GM04503 (cell line): ENCODE results near the gene TAF1C.
A peak's percentile ranks its signal among the peaks of the same experiment; 100 is the strongest.
"Not testable (repeated sequence)": the region's sequence is repeated elsewhere in the genome, so short reads cannot be mapped to it uniquely, and the experiment has no call there.

Experiments used
- DNase-seq: peaks from one replicate; pipeline ENCODE4 v3.0.0-alpha.2; 2012; ENCODE audit warnings: low read depth

TAF1C gene

DNA sequence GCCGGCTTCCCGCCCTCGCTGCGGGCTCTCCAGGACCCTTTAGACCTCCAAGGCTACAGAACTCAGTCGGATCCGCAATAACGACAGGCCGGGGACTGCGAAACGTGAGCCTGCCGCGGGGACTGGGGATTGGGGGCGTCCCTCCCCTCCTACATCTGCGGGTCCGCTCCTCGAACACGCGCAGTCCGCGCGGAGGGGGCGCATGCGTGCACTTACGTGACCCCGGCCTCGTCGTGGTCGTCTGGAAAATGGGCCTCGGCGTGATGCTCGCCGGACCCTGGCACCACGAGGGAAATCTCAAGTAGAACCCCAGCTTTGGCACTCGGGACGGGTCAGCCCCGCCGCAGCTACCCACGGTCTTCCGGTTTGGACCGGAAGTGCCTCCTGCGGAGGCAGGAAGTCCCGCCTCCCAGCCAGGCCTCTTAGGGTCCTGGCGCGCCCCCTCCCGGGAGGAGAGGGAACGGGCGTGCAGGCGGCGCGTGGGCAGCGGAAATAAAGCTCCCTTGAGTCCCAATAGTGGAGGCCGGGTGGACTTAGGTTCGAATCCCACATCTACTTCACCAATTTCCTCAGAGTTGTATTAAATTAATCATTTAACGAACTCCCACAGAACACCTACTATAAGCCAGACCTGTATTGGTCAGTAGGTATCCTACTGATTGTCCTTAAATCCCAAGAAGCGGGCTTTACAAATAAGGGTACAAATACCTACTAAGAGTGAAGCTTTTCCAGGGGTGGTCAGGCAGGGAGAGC is at the start of gene TAF1C:
TSS of gene TAF1C (minus strand) at position 373 of the 753 bp plus-strand sequence. CDS start 2,069 bp downstream, outside the sequence.
- DNase-seq: peak; percentile 38

DNA sequence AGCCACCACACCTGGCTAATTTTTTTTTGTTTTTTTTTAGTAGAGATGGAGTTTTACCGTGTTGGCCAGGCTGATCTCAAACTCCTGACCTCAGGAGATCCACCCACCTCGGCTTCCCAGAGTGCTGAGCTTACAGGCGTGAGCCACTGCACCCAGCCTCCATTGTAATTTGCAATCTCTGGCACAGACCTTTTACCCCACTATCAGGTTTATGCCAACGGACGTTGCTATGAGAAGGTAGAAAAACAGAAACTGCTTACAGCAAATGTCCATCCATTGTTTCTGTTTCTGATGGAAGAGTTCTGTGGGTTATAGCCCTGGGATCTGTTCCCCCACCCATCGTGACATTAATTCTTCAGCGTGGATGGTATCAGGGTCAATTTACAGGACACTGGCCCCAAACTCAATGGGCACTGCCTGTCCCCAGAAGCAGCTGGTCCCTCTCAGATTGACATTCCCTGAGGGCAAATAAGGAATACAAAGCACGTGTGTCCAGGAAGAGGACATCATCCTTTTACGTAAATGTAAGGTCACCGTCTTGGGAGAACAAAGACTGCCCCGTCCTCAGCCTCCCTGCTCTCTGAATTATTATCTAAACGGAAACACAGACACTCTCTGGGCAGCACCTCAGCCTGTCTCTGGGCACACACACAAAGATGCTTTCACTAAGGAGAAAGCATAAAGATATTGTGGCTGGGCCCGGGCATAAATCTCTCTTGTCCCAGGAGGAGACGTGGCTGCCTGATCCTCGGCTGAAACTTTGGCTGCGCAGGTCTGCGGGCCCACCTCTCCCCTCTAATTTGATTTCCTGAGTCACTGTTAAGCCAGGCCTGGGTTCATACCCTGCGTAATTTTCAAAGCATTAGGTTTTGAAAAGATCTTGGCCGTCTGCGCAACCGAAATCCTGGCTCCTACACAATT is 47.7 kb upstream of the TAF1C start:
- no peak for DNase-seq

DNA sequence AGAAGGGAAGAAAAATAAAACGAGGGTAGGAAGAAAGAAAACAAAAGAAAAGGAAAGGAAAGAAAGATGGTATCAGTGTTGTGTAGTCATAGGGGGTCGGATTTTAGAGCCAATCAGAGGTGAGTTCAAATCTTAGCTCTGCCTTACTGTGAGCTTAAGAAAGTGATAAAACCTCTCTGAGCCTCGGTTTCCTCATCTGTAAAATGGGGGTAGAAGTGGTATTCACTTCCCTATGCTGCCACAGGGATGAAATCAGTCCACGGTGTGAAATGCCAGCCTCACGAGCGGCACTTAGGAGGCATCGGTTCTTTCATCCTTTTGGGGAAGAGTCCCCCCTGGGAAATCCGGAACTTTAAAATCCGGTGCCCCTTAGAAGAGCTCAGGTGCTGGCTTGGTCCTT is 46.9 kb upstream of the TAF1C start:
- DNase-seq: no peak

DNA sequence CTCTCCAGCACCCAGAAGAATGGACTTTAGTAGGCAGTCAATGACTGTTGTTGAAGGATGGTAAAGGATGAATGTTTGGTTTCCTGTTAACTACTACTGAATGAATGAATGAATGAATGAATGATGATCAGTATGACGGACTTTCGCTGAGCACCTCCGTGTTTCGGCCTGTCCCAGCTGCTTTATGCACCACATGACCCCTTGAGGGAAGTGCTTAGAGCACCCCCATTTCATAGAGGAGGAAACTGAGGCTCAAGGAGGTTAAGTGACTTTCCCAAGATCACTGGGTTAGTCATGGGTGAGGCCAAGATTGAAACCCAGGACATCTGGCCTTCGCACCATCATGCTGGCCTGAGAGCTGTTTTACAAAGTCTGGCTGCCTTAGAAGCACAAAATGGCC is 46.1 kb upstream of the TAF1C start:
- DNase-seq: no peak

GRCh38 chr16:84232060-84232459 is 45.2 kb upstream of the TAF1C start:
- no peak for DNase-seq

- no peak for DNase-seq
Measured at GRCh38 chr16:84229471-84229870, 42.6 kb upstream of the TAF1C start.

DNA sequence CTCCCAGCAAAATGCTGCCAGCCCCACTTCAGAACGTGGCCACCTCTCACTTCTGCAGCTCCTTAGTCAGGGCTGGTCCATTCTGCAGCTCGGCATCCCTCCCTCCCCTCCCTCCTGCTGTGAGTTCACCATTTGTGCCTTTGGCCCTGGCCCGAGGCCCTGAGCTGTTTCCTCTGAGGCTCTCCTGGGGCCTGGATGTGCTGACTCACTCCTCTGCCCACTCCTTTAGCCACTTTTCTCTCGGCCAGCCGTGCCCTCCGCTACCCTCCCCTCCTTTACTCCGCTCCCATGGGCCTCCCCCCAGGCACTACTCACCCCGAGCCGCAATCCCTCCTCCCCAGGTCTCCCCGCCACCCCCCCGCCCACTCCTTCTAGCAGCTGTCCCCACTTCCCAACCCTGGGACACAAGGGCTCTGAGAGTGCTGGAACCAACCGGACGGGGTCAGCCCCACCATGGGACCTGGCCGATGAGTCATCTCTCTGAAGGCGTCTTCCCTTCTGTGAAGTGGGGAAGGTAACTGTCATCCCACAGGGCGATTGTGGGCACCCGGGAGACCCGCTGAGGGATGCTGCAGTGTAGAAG is 41.5 kb upstream of the TAF1C start:
- peak; percentile 69 for DNase-seq

DNA sequence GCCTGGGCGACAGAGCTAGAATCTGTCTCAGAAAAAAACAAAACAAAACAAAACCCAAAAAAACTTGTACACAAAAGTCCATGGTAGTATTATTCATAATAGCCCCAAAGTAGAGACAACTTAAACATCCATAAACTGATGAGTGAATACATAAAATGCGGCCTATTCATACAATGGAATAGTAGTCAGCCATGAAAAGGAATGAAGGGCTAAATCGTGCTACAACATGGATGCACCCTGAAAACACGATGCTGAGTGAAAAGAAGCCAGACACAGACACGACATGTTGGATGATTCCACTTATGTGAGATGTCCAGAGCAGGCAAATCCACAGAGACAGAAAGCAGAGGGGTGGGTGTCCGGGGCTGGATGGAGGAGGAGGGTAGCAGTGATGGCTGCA is 40.7 kb upstream of the TAF1C start:
- no peak for DNase-seq

GRCh38 chr16:84226026-84226425 is 39.2 kb upstream of the TAF1C start:
- DNase-seq: no peak

DNA sequence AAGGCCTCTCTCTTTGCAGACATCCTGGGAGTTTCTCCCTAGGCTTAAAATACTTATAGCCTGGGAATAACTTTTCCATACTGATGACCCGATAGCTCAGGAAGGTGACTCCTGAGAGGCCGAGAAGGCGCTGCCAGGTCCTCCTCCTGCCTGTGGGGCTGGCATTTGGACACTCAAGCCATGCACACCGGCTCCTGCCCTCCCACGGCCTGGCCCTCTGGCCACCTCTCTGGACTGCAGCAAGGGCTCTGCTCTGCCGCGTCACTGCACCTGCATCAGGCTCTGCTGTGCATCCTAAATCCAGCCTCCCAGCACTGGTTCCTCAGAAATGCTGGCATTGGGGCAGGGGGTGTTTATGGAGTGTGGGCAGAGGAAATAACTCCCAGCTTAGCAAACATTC is 38.7 kb upstream of the TAF1C start:
- DNase-seq: no peak

DNA sequence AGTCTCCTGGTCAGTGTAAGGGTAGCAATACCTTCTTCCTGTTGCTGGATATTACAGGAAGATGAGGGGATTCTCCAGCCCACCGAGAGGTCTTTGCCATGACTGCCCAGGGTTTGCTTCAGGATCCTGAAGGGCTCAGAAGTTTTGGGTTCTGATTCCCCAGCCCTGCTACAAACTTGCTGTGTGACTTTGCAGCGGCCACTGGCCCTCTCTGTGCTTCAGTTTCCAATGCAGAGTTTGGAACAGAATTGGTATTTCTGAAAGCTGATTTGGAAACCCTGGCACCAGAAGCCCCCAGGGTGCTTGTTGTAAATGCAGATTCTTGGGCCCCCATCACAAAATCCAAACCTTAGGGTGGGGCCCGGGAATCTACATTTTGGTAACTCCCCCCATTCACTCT is 38.3 kb upstream of the TAF1C start:
- DNase-seq: no peak

- no peak for DNase-seq
Measured at GRCh38 chr16:84224554-84224953, 37.7 kb upstream of the TAF1C start.

DNA sequence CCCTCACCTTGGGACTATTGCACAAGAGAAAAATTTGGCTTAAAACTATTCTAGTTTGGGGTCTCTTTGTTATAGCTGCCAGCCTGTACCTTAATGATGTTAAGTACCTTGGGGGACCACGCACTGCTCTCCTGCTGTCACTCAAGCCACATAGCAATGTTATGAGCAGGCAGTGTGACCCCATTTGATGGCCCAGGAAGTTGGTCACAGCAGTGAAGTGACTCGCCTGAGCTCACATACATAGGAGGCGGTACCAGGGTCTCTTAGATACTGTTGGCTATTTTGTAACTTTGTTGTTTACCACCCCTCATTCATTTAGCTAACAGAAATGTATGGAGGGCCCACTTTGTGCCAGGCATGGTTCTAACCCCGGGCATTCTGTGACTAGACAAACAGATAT is 36.6 kb upstream of the TAF1C start:
- DNase-seq: no peak

- DNase-seq: no peak
Measured at GRCh38 chr16:84220851-84221250, 34.0 kb upstream of the TAF1C start.

- no peak for DNase-seq
Measured at GRCh38 chr16:84218956-84219355, 32.1 kb upstream of the TAF1C start.

DNA sequence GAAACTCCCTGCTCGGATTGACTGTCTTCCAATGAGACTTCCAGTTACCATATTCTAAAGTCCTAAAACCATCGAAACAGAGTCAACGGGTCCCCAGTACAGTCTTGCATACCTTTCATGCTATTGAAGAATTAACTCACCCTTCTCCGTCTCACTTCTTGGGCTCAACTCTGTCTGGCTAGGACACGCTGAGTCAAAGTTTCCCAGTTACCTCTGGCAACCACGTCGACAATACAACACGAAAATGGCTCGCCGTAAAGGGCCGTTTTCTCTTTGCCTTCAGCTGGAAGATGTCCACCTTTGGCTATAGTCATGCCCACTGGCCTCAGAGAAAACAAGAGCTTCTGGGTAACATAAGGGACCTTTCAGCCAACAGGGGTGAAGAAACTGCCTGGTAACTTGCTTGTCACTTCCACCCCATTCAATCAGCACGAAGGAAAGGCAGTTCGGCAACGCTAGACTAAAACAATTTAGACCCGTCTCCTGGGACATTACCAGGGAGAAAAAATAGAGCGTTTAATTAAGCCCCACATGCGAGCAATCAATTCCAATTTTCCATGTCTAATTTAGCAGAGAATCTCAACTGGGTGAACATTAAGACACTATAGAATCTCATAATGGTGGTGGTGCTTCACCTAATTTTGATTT is 31.4 kb upstream of the TAF1C start:
- DNase-seq: no peak

DNA sequence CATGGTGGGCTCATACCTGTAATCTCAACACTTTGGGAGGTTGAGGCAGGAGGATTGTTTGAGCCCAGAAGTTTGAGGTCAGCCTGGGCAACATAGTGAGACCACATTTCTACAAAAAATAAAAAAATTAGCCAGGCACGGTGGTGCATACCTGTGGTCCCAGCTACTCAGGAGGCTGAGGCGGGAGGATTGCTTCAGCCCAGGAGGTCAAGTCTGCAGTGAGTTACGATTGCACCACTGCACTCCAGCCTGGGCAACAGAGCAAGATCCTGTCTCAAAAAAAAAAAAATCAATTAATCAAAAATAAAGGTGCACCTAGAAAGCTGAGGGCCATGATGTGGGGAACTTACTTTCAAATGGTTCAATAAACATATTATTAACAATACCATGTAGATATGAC is 29.3 kb upstream of the TAF1C start:
- DNase-seq: not testable (repeated sequence)

DNA sequence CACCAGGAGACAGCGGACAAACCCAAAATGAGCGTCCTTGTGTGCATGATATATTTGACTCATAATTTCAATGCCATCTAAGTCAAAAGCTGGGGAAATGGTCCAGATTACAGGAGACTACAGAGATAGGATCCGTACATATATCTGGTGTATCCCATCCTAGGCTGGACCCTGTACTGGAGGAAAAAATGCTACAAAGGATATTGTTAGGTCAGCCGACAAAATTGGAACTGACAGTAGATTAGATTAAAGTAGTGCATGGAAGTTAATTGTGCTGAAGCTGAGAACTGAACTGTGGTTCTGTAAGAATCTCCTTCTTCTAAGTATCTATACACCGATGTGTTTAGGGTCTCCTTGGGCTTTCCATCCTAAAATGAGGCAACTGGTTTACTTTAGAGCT is 28.7 kb upstream of the TAF1C start:
- no peak for DNase-seq

GRCh38 chr16:84214451-84215066 is 27.7 kb upstream of the TAF1C start:
- no peak for DNase-seq

- DNase-seq: no peak
Measured at GRCh38 chr16:84212631-84213030, 25.8 kb upstream of the TAF1C start.

DNA sequence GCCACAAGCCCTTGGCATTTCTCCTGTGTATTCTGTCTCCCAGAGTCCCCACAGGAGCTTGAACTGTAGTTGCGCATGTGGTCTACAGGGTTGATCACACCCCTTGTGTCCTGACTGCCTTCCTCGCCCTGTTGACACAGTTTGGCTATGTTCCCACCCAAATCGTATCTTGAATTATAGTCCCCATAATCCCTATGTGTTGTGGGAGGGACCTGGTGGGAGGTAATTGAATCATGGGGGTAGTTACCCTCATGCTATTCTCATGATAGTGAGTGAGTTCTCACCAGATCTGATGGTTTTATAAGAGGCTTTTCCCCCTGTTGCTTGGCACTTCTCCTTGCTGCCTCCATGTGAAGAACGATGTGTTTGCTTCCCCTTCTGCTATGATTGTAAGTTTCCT is 25.3 kb upstream of the TAF1C start:
- no peak for DNase-seq

DNA sequence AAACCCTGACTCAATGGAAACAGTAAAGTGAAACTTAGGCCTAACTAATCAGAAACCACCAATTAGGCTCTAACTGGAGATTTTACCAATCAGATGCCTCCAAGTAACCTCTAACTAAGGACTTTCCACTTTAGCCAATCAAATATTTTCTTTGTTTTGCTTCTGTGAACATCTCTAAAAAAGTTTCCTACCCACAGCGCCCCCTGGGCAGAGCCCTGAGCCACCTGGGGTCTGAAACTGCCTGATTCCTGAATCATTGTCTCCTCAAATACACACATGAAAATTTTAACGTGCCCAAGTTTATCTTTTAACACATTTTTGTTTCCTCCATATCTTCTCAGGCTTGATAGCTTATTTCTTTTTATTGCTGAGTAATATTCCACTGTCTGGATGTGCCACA is 23.1 kb upstream of the TAF1C start:
- DNase-seq: no peak
